Measurements from ENCODE around the gene PCGF5.

Gene PCGF5

DNA sequence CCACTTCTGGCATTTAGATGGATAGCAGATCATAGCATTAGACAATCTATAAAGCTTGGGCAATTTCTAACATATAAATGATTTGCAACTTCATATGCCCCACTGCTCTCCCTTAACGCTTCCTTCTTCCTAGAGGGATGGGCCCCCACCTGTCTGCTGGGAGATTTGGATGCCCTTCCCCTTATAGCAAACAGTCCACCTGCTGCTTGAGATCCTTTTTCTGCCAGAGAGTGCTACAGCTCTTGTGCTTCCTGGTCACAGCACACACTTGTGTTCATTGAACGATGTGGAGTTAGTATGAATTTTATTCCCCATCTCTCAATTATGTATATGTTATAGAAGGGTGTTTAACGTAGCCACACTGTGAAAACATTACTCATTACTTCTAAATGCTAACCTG is 10.4 kb upstream of the PCGF5 start:
- no peaks in the 10 kb centered on the region for H3K27me3 ChIP-seq (ENCODE audit: control insufficient read depth in 2 of 2, insufficient read depth in 2 of 2, low read length in 2 of 2)
- H3K36me3 ChIP-seq (ENCODE audit: control insufficient read depth in 2 of 2, insufficient read depth in 2 of 2, low read length in 2 of 2): no peaks in the 10 kb centered on the region
- H3K9me3 ChIP-seq (ENCODE audit: control insufficient read depth in 2 of 2, low read length in 2 of 2): no peaks in the 10 kb centered on the region
- peak overlapping the region in 1 of 2 donors; percentile 40 for H3K27ac ChIP-seq (ENCODE audit: low read depth in 2 of 2, low read length in 2 of 2)
- peaks cover 4% of the 10 kb centered on the region in 2 donors for H3K4me1 ChIP-seq (ENCODE audit: control insufficient read depth in 2 of 2, insufficient read depth in 2 of 2, low read length in 2 of 2)
- H3K9ac ChIP-seq (ENCODE audit: low read depth in 1 of 2, low read length in 2 of 2): no peak overlapping the region
- H3K4me3 ChIP-seq (ENCODE audit: low read length in 2 of 2): no peak overlapping the region

DNA sequence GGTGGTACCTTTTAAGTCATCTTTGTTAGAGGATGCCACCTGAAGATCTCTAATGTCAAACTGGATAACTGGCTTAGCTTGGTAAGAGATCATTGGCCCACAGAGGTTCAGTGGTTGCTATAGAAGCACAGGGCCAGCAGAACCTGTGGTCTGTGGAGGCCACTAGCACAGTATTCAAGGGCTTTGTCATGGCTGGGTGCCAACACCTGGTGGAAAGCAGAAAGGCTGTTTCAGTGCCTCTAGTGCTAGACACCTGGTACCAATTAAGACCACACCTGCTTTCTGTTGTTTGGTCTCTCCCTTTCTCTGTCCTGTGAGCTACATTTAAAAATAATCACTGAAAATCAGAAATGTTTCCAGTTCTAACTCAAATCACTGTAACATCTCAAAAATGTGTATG is 10.0 kb upstream of the PCGF5 start:
- peaks cover 4% of the 10 kb centered on the region in 2 donors for H3K4me1 ChIP-seq (ENCODE audit: control insufficient read depth in 2 of 2, insufficient read depth in 2 of 2, low read length in 2 of 2)
- H3K27ac ChIP-seq (ENCODE audit: low read depth in 2 of 2, low read length in 2 of 2): peak overlapping the region in 1 of 2 donors; percentile 40
- H3K36me3 ChIP-seq (ENCODE audit: control insufficient read depth in 2 of 2, insufficient read depth in 2 of 2, low read length in 2 of 2): no peaks in the 10 kb centered on the region
- no peaks in the 10 kb centered on the region for H3K27me3 ChIP-seq (ENCODE audit: control insufficient read depth in 2 of 2, insufficient read depth in 2 of 2, low read length in 2 of 2)
- no peak overlapping the region for H3K4me3 ChIP-seq (ENCODE audit: low read length in 2 of 2)
- H3K9ac ChIP-seq (ENCODE audit: low read depth in 1 of 2, low read length in 2 of 2): no peak overlapping the region
- no peaks in the 10 kb centered on the region for H3K9me3 ChIP-seq (ENCODE audit: control insufficient read depth in 2 of 2, low read length in 2 of 2)

GRCh38 chr10:91211675-91212074 is 8.8 kb upstream of the PCGF5 start:
- H3K9ac ChIP-seq (ENCODE audit: low read depth in 1 of 2, low read length in 2 of 2): no peak overlapping the region

DNA sequence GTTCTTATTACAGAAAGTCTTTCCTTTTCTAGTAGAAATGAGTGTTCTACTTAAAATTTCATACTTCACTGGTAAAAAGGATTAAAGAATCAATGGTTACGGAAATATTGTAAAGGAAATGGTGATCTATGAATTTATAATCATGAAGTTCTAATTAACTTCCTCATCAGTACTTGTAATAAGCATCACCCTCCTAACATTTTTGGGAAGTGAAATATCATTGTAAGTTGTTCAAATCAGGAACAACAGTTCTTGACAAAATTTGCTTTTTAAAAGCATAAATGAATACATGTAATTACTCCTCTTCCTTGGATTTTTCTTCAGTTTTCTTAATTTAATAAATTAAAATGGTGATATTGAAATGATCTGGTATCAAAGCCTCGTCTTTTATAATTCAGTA is 5.6 kb upstream of the PCGF5 start:
- Histone ChIP-seq H3K4me1 (ENCODE audit: control insufficient read depth in 2 of 2, insufficient read depth in 2 of 2, low read length in 2 of 2) (peaks cover under 1 to 10% of the 10 kb centered on the region in 2 donors), H3K27ac (ENCODE audit: low read depth in 2 of 2, low read length in 2 of 2) (no peak overlapping the region), H3K9me3 (ENCODE audit: control insufficient read depth in 2 of 2, low read length in 2 of 2) (no peaks in the 10 kb centered on the region), H3K27me3 (ENCODE audit: control insufficient read depth in 2 of 2, insufficient read depth in 2 of 2, low read length in 2 of 2) (no peaks in the 10 kb centered on the region), H3K4me3 (ENCODE audit: low read length in 2 of 2) (no peak overlapping the region), H3K9ac (ENCODE audit: low read depth in 1 of 2, low read length in 2 of 2) (no peak overlapping the region), H3K36me3 (ENCODE audit: control insufficient read depth in 2 of 2, insufficient read depth in 2 of 2, low read length in 2 of 2) (no peaks in the 10 kb centered on the region)

More at GRCh38 chr10:91211675-91212074, 8.8 kb upstream of the PCGF5 start:
- Histone ChIP-seq H3K4me3 (ENCODE audit: low read length in 2 of 2) (no peak overlapping the region), H3K36me3 (ENCODE audit: control insufficient read depth in 2 of 2, insufficient read depth in 2 of 2, low read length in 2 of 2) (no peaks in the 10 kb centered on the region), H3K9me3 (ENCODE audit: control insufficient read depth in 2 of 2, low read length in 2 of 2) (no peaks in the 10 kb centered on the region), H3K4me1 (ENCODE audit: control insufficient read depth in 2 of 2, insufficient read depth in 2 of 2, low read length in 2 of 2) (peaks cover 2 to 4% of the 10 kb centered on the region in 2 donors), H3K27ac (ENCODE audit: low read depth in 2 of 2, low read length in 2 of 2) (no peak overlapping the region), H3K27me3 (ENCODE audit: control insufficient read depth in 2 of 2, insufficient read depth in 2 of 2, low read length in 2 of 2) (no peaks in the 10 kb centered on the region)

GRCh38 chr10:91215384-91215783 is 5.1 kb upstream of the PCGF5 start:
- Histone ChIP-seq H3K9ac (ENCODE audit: low read depth in 1 of 2, low read length in 2 of 2) (no peak overlapping the region), H3K4me1 (ENCODE audit: control insufficient read depth in 2 of 2, insufficient read depth in 2 of 2, low read length in 2 of 2) (peaks cover 3 to 10% of the 10 kb centered on the region in 2 donors), H3K27ac (ENCODE audit: low read depth in 2 of 2, low read length in 2 of 2) (no peak overlapping the region), H3K4me3 (ENCODE audit: low read length in 2 of 2) (no peak overlapping the region), H3K9me3 (ENCODE audit: control insufficient read depth in 2 of 2, low read length in 2 of 2) (no peaks in the 10 kb centered on the region), H3K36me3 (ENCODE audit: control insufficient read depth in 2 of 2, insufficient read depth in 2 of 2, low read length in 2 of 2) (no peaks in the 10 kb centered on the region), H3K27me3 (ENCODE audit: control insufficient read depth in 2 of 2, insufficient read depth in 2 of 2, low read length in 2 of 2) (no peaks in the 10 kb centered on the region)

GRCh38 chr10:91219371-91220193 is 881 bp upstream of the PCGF5 start:
- no peaks in the 10 kb centered on the region for H3K9me3 ChIP-seq (ENCODE audit: control insufficient read depth in 2 of 2, low read length in 2 of 2)
- H3K27me3 ChIP-seq (ENCODE audit: control insufficient read depth in 2 of 2, insufficient read depth in 2 of 2, low read length in 2 of 2): no peaks in the 10 kb centered on the region
- peak overlapping the region; percentile 66 to 69 for H3K9ac ChIP-seq (ENCODE audit: low read depth in 1 of 2, low read length in 2 of 2)
- peak overlapping the region; percentile 89 to 91 for H3K27ac ChIP-seq (ENCODE audit: low read depth in 2 of 2, low read length in 2 of 2)
- H3K36me3 ChIP-seq (ENCODE audit: control insufficient read depth in 2 of 2, insufficient read depth in 2 of 2, low read length in 2 of 2): no peaks in the 10 kb centered on the region
- H3K4me1 ChIP-seq (ENCODE audit: control insufficient read depth in 2 of 2, insufficient read depth in 2 of 2, low read length in 2 of 2): peaks cover 12 to 20% of the 10 kb centered on the region in 2 donors
- peak overlapping the region; percentile 67 to 82 for H3K4me3 ChIP-seq (ENCODE audit: low read length in 2 of 2)

DNA sequence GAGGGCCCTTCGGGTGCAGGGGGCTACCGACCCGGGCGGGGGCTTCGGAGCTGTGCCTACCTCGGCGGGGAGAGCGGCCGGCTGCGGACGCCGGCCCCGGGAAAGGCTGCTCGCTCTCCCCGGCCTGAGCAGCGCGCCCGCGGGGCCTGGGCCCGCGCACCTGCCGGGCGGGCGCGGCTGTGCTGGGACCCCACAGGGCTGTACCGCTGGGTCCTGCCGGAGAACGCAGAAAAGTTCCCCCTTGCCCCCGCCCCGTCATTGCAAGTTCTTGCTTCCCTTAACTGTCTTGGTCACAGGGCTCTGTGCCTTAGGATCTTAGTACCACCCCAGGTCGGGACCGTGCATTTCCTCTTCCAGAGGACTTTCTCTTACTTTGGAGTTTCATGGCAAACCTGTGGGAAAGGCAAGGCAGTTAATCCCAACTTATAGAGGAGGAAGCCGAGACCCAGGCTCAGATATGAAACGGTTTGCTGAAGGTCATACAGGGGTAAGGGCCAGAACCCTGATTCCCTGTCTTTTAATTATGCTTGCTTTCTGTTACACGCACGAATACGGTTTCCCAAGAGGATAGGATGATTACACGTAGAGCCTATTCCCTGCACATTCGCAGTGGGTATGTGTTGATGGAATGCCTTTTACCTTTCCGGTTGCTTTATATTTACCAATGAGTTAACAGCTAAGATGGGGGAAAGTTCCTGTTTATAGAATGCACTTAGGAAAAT is 652 bp downstream of the PCGF5 start:
- Histone ChIP-seq H3K9ac (ENCODE audit: low read depth in 1 of 2, low read length in 2 of 2) (peak overlapping the region; percentile 94), H3K27ac (ENCODE audit: low read depth in 2 of 2, low read length in 2 of 2) (peak overlapping the region; percentile 95), H3K4me1 (ENCODE audit: control insufficient read depth in 2 of 2, insufficient read depth in 2 of 2, low read length in 2 of 2) (peaks cover 12 to 20% of the 10 kb centered on the region in 2 donors), H3K27me3 (ENCODE audit: control insufficient read depth in 2 of 2, insufficient read depth in 2 of 2, low read length in 2 of 2) (no peaks in the 10 kb centered on the region), H3K4me3 (ENCODE audit: low read length in 2 of 2) (peak overlapping the region; percentile 85 to 94), H3K36me3 (ENCODE audit: control insufficient read depth in 2 of 2, insufficient read depth in 2 of 2, low read length in 2 of 2) (no peaks in the 10 kb centered on the region), H3K9me3 (ENCODE audit: control insufficient read depth in 2 of 2, low read length in 2 of 2) (no peaks in the 10 kb centered on the region)

- Histone ChIP-seq H3K4me1 (ENCODE audit: control insufficient read depth in 2 of 2, insufficient read depth in 2 of 2, low read length in 2 of 2) (peaks cover 9 to 11% of the 10 kb centered on the region in 2 donors), H3K36me3 (ENCODE audit: control insufficient read depth in 2 of 2, insufficient read depth in 2 of 2, low read length in 2 of 2) (peaks cover 6 to 7% of the 10 kb centered on the region in 2 donors), H3K27ac (ENCODE audit: low read depth in 2 of 2, low read length in 2 of 2) (no peak overlapping the region), H3K9ac (ENCODE audit: low read depth in 1 of 2, low read length in 2 of 2) (no peak overlapping the region), H3K27me3 (ENCODE audit: control insufficient read depth in 2 of 2, insufficient read depth in 2 of 2, low read length in 2 of 2) (no peaks in the 10 kb centered on the region), H3K4me3 (ENCODE audit: low read length in 2 of 2) (no peak overlapping the region), H3K9me3 (ENCODE audit: control insufficient read depth in 2 of 2, low read length in 2 of 2) (no peaks in the 10 kb centered on the region)
These were observed 5.6 kb downstream of the PCGF5 start for GRCh38 chr10:91226093-91226492.

DNA sequence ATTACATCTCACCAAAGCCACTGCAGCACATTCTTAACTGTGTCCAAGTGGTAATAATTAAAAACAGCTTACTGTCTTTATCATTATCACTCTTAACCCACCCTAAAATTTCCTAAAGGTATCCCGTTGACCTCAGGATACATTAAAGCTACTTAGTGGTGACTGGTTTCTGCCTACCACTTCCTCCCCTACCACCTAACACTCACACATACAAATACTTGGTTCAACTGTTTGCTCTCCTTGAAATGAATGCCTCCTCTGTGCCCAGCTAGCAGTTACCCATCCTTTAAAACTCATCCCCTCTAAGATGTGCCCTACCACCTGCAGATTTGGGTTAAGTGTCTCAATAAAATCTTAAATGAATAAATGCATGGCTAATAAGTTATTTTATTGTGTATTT is 7.1 kb downstream of the PCGF5 start:
- H3K9me3 ChIP-seq (ENCODE audit: control insufficient read depth in 2 of 2, low read length in 2 of 2): no peaks in the 10 kb centered on the region
- no peak overlapping the region for H3K9ac ChIP-seq (ENCODE audit: low read depth in 1 of 2, low read length in 2 of 2)
- H3K36me3 ChIP-seq (ENCODE audit: control insufficient read depth in 2 of 2, insufficient read depth in 2 of 2, low read length in 2 of 2): peaks cover 6 to 7% of the 10 kb centered on the region in 2 donors
- H3K4me1 ChIP-seq (ENCODE audit: control insufficient read depth in 2 of 2, insufficient read depth in 2 of 2, low read length in 2 of 2): no peaks in the 10 kb centered on the region
- no peaks in the 10 kb centered on the region for H3K27me3 ChIP-seq (ENCODE audit: control insufficient read depth in 2 of 2, insufficient read depth in 2 of 2, low read length in 2 of 2)
- H3K4me3 ChIP-seq (ENCODE audit: low read length in 2 of 2): no peak overlapping the region
- no peak overlapping the region for H3K27ac ChIP-seq (ENCODE audit: low read depth in 2 of 2, low read length in 2 of 2)

GRCh38 chr10:91229683-91230082 is 9.2 kb downstream of the PCGF5 start:
- Histone ChIP-seq H3K27me3 (ENCODE audit: control insufficient read depth in 2 of 2, insufficient read depth in 2 of 2, low read length in 2 of 2) (no peaks in the 10 kb centered on the region), H3K4me3 (ENCODE audit: low read length in 2 of 2) (no peak overlapping the region), H3K36me3 (ENCODE audit: control insufficient read depth in 2 of 2, insufficient read depth in 2 of 2, low read length in 2 of 2) (peaks cover 6 to 7% of the 10 kb centered on the region in 2 donors), H3K27ac (ENCODE audit: low read depth in 2 of 2, low read length in 2 of 2) (no peak overlapping the region), H3K9ac (ENCODE audit: low read depth in 1 of 2, low read length in 2 of 2) (no peak overlapping the region), H3K4me1 (ENCODE audit: control insufficient read depth in 2 of 2, insufficient read depth in 2 of 2, low read length in 2 of 2) (no peaks in the 10 kb centered on the region), H3K9me3 (ENCODE audit: control insufficient read depth in 2 of 2, low read length in 2 of 2) (no peaks in the 10 kb centered on the region)

All from mucosa of rectum (tissue), 2 donors.